KMS-11 (cell line): ENCODE results near the gene PSRC1.
"Not testable (repeated sequence)": the region's sequence is repeated elsewhere in the genome, so short reads cannot be mapped to it uniquely, and the experiment has no call there.

Source experiments
- H2AFZ ChIP-seq: fragments of 200-600 bp; sonication (generic); 2 replicates; pipeline ENCODE4 v1.6.1; 2016; ENCODE audit warnings: antibody characterized with exemption, mixed run types, low read depth
- H3K27ac ChIP-seq: fragments of 200-600 bp; sonication (generic); 2 replicates; pipeline ENCODE4 v1.6.1; 2016; ENCODE audit warnings: mild to moderate bottlenecking, mixed run types
- H3K27me3 ChIP-seq: fragments of 200-600 bp; sonication (generic); 2 replicates; pipeline ENCODE4 v1.6.1; 2017; ENCODE audit warnings: mild to moderate bottlenecking, low read depth, mixed run types, moderate library complexity; ENCODE audit not compliant: insufficient read depth
- H3K36me3 ChIP-seq: fragments of 200-600 bp; sonication (generic); 2 replicates; pipeline ENCODE4 v1.6.1; 2017; ENCODE audit warnings: mild to moderate bottlenecking, mixed run types; ENCODE audit not compliant: insufficient read depth
- H3K4me1 ChIP-seq: fragments of 200-600 bp; sonication (generic); 2 replicates; pipeline ENCODE4 v1.6.1; 2016; ENCODE audit warnings: mild to moderate bottlenecking, low read depth, mixed run types; ENCODE audit not compliant: poor library complexity, severe bottlenecking
- H3K4me2 ChIP-seq: fragments of 200-600 bp; sonication (generic); 2 replicates; pipeline ENCODE4 v1.7.0; 2016; ENCODE audit warnings: mild to moderate bottlenecking, mixed run types
- H3K4me3 ChIP-seq: fragments of 200-600 bp; sonication (generic); IDR thresholded peaks from 2 replicates; pipeline ENCODE4 v1.6.1; 2017; ENCODE audit warnings: low read depth, low read length, mixed read lengths; ENCODE audit not compliant: insufficient read depth
- H3K79me2 ChIP-seq: fragments of 200-600 bp; sonication (generic); 2 replicates; pipeline ENCODE4 v1.6.1; 2016; ENCODE audit warnings: low read depth, mixed run types; ENCODE audit not compliant: insufficient read depth
- H3K9ac ChIP-seq: fragments of 200-600 bp; sonication (generic); 2 replicates; pipeline ENCODE4 v1.6.1; 2016; ENCODE audit warnings: mild to moderate bottlenecking, mixed run types
- H4K20me1 ChIP-seq: fragments of 200-600 bp; sonication (generic); 2 replicates; pipeline ENCODE4 v1.6.1; 2016; ENCODE audit warnings: mild to moderate bottlenecking, mixed run types; ENCODE audit not compliant: insufficient read depth
- TF ChIP-seq, protein P1 (sequence below): fragments of 200-600 bp; sonication (generic); conservative IDR thresholded peaks from 2 replicates; pipeline ENCODE4 v1.6.1; 2017; ENCODE audit warnings: low read depth, mild to moderate bottlenecking, antibody characterized with exemption, low read length, moderate library complexity, mixed read lengths

PSRC1 gene

DNA sequence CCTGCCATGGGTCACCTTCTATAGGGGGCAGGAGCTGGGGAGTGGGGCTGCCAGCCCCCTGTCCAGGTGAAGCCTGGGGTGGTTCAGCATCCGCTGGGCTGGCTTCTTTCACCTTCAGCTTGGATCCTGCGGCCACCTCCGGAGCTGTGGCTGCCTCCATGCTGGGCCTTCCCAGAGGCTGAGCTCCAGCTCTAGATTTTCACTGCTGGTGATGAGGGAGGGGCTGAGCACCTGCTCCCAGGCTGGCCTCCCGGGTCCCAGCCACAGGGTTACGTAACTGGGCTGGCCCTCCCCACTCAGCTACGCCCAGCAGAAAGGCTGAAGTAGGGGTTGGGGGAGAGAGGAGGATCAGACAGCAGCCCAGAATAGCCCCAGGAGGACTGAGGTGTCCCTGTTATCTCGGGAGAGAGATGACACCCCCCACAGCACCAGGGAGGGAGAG is 23.9 kb upstream of the PSRC1 start, which contains the start of gene MYBPHL:
TSS of gene MYBPHL (minus strand) at position 180 of the 442 bp plus-strand sequence. CDS start at position 160, 20 bp downstream.
- Histone ChIP-seq H3K27me3 (no peaks in the 10 kb centered on the region), H3K27ac (no peak within 1 kb of the TSS), H4K20me1 (no peaks in the 10 kb centered on the region), H3K79me2 (no peaks in the 10 kb centered on the region), H2AFZ (no peak within 1 kb of the TSS), H3K4me3 (no peak within 1 kb of the TSS), H3K4me1 (no peaks in the 10 kb centered on the region), H3K4me2 (no peak within 1 kb of the TSS), H3K9ac (no peak within 1 kb of the TSS), H3K36me3 (no peaks in the 10 kb centered on the region)
- TF ChIP-seq, protein P1, sequence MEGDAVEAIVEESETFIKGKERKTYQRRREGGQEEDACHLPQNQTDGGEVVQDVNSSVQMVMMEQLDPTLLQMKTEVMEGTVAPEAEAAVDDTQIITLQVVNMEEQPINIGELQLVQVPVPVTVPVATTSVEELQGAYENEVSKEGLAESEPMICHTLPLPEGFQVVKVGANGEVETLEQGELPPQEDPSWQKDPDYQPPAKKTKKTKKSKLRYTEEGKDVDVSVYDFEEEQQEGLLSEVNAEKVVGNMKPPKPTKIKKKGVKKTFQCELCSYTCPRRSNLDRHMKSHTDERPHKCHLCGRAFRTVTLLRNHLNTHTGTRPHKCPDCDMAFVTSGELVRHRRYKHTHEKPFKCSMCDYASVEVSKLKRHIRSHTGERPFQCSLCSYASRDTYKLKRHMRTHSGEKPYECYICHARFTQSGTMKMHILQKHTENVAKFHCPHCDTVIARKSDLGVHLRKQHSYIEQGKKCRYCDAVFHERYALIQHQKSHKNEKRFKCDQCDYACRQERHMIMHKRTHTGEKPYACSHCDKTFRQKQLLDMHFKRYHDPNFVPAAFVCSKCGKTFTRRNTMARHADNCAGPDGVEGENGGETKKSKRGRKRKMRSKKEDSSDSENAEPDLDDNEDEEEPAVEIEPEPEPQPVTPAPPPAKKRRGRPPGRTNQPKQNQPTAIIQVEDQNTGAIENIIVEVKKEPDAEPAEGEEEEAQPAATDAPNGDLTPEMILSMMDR, result no peak

DNA sequence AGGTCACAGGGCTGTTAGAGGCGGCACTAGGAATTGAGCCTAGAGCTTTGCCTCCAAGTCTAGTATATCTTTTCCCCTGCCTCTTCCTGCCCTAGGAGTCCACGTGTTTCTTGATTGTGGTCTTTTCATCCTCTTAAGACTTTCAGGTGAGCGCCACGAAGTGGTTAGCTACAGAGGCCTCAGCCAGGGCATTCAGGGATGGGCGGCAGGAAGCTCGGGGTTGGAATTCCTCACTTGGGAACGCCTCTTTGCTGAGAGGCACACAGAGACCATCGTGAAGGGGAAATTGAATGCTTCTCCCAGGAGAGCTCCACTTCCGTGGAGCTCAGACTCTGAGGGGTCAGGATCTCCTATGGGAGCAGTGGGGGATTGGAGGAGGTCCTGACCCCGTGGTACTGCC is 23.0 kb upstream of the PSRC1 start:
- H3K4me1 ChIP-seq, result not testable (repeated sequence)

DNA sequence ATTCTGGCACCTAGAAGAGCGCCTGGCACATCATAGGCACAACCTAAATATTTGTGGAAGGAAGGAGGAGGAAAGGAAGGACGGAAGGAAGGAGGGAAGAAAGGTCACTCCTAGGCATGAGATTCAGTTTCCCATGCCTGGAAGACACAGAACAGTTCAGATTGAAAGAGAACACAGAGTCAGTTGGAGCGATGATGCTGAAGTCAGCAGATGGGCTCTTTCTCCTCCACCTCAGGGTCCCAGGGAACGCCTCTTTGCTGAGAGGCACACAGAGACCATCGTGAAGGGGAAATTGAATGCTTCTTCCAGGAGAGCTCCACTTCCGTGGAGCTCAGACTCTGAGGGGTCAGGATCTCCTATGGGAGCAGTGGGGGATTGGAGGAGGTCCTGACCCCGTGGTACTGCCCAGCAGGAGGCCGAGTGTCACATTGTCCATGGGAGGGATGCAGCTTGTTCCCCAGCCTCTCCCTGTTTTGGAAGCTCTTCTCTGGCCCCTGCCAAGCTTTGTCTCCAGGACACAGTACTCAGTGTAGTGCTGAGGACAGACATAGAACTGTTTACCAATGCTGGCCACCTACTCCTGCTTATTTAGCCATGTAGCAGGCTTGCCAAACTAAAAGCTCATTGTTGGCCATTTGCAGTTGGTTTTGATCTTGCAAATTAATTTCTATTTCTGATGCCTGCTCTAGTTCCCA is 21.4 kb upstream of the PSRC1 start:
- Histone ChIP-seq H2AFZ (no peak overlapping the region), H3K4me2 (no peak overlapping the region), H3K4me3 (no peak overlapping the region), H3K27me3 (no peaks in the 10 kb centered on the region), H4K20me1 (no peaks in the 10 kb centered on the region), H3K79me2 (no peaks in the 10 kb centered on the region), H3K27ac (no peak overlapping the region), H3K36me3 (no peaks in the 10 kb centered on the region), H3K9ac (no peak overlapping the region), H3K4me1 (no peaks in the 10 kb centered on the region)
- TF ChIP-seq, protein P1, result no peak

More for the DNA sequence above, 23.0 kb upstream of the PSRC1 start:
- H3K4me2 ChIP-seq, H4K20me1 ChIP-seq, H3K4me3 ChIP-seq, H3K79me2 ChIP-seq, H3K9ac ChIP-seq, H3K36me3 ChIP-seq, H3K27ac ChIP-seq, H3K27me3 ChIP-seq, H2AFZ ChIP-seq: not testable (repeated sequence)

DNA sequence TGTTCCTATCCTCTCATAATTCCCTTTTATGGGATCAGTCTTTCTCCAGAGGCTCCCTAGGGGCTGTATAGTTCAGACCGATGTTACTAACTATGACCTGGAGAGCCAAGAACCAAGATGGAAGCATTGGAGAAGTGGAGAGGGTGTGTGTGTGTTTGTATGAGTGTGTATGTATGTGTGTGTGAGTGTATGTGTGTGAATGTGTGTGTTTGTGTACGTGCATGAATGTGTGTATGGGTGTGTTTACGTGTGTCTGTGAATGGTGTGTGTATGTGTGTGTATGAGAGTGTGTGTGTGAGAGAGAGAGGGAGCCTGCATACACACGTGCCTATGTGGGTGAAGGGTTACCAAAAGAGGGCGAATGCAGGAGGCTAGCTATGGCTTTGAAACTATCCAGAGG is 18.9 kb upstream of the PSRC1 start:
- H2AFZ ChIP-seq, result no peak overlapping the region
- no peaks in the 10 kb centered on the region for H4K20me1 ChIP-seq
- H3K4me3 ChIP-seq, result no peak overlapping the region
- TF ChIP-seq, protein P1, result no peak
- H3K36me3 ChIP-seq, result no peaks in the 10 kb centered on the region
- H3K4me1 ChIP-seq, result no peaks in the 10 kb centered on the region
- H3K27ac ChIP-seq, result no peak overlapping the region
- no peaks in the 10 kb centered on the region for H3K27me3 ChIP-seq
- no peak overlapping the region for H3K4me2 ChIP-seq
- no peaks in the 10 kb centered on the region for H3K79me2 ChIP-seq
- H3K9ac ChIP-seq, result no peak overlapping the region

DNA sequence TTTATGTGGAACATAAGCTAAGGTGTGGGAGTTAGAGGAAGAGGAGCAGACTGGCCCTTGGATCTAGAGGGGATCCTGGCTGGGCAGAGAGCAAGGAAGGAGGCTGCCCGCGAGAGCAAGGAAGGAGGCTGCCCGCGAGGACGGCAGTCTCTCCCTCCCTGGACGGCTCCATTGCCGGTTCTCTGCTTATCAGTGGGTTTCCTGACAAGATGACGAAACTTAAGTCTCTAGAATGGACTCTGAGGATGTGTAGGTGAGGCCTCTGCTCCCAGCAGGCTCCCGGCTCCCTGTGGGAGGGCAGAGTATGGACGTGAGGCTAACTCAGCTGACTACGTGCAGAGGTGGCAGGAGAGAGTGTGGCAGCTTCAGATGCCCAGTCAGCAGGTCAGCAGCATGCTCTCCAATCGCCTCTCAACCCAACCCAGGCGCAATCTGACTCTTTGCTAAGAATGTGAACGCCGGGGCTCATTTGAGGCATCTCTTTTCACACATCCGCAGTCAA is 17.8 kb upstream of the PSRC1 start:
- Histone ChIP-seq H4K20me1 (no peaks in the 10 kb centered on the region), H3K4me2 (no peak overlapping the region), H2AFZ (no peak overlapping the region), H3K4me1 (no peaks in the 10 kb centered on the region), H3K9ac (no peak overlapping the region), H3K4me3 (no peak overlapping the region), H3K27me3 (no peaks in the 10 kb centered on the region), H3K36me3 (no peaks in the 10 kb centered on the region), H3K27ac (no peak overlapping the region), H3K79me2 (no peaks in the 10 kb centered on the region)
- TF ChIP-seq, protein P1, result no peak
